Osteocyte (in vitro differentiated cells): ENCODE data around the gene TGFBR3. TPM values are rescaled to one million over a fixed set of nuclear protein-coding genes. Genes with fewer than 3 reads are reported as not detected.

Source experiments
- DNase-seq: peaks from one replicate; pipeline ENCODE4 v3.0.0; 2021; ENCODE audit warnings: mixed read lengths; ENCODE audit not compliant: unreplicated experiment; ENCODE audit errors: extremely low spot score
- H3K27ac Mint-ChIP-seq: one replicate; pipeline ENCODE4 v1.8.0; 2021; ENCODE audit warnings: mild to moderate bottlenecking, mixed read lengths; ENCODE audit not compliant: unreplicated experiment
- H3K27me3 Mint-ChIP-seq: one replicate; pipeline ENCODE4 v1.8.0; 2021; ENCODE audit warnings: mixed read lengths; ENCODE audit not compliant: unreplicated experiment
- H3K36me3 Mint-ChIP-seq: one replicate; pipeline ENCODE4 v1.8.0; 2021; ENCODE audit warnings: mixed read lengths; ENCODE audit not compliant: unreplicated experiment
- H3K4me1 Mint-ChIP-seq: one replicate; pipeline ENCODE4 v1.8.0; 2021; ENCODE audit warnings: mixed read lengths; ENCODE audit not compliant: unreplicated experiment
- H3K4me3 Mint-ChIP-seq: one replicate; pipeline ENCODE4 v1.8.0; 2021; ENCODE audit warnings: mild to moderate bottlenecking, moderate library complexity, mixed read lengths; ENCODE audit not compliant: unreplicated experiment
- H3K9me3 Mint-ChIP-seq: one replicate; pipeline ENCODE4 v1.8.0; 2021; ENCODE audit warnings: mixed read lengths; ENCODE audit not compliant: unreplicated experiment
- total RNA-seq: library from RNA; stranded (reverse); gene quantifications from 2 replicates; pipeline ENCODE4 v1.2.1, GENCODE V29; 2021
- TF ChIP-seq, protein P1 (sequence below): fragments of 200-600 bp; sonication (generic); IDR thresholded peaks from 2 replicates; pipeline ENCODE4 v1.5.0; 2021; ENCODE audit warnings: antibody characterized with exemption, mild to moderate bottlenecking, moderate library complexity

The TGFBR3 gene
- total RNA-seq, 1 donor from 2014 or later, result 14.1 TPM

DNA sequence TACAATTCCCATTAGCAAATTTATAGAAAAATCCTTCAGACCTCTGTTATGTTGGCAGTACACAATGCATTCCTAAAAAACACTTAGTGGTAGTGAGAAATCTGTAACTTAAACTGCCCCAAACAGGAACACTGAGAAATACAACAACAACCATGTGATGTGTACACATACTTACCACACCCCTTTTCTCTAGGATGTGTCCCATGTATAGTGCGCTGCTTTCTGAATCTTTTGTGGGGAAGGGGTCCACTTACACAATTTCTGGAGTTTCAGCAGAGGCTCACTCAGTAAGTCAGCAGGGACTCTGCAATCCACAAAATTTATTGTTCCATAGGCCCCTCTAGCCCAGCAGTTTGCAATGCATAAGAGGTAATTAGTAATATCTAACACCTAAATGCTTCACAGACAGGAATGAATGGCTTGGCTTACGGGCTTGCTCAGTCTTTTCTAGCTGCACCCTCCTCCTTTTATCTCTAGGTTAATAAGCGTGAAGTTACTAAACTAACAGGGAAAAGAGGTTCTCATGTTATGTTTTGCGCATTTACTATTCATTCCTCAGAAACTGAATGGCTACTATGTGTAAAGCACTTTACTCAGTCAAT, 115.2 kb downstream of the TGFBR3 start:
- H3K36me3 Mint-ChIP-seq, result peaks cover 9% of the 10 kb centered on the region
- H3K27me3 Mint-ChIP-seq, result no peaks in the 10 kb centered on the region
- H3K27ac Mint-ChIP-seq, result no peak overlapping the region
- peaks cover 24% of the 10 kb centered on the region for H3K4me1 Mint-ChIP-seq
- TF ChIP-seq, protein P1, sequence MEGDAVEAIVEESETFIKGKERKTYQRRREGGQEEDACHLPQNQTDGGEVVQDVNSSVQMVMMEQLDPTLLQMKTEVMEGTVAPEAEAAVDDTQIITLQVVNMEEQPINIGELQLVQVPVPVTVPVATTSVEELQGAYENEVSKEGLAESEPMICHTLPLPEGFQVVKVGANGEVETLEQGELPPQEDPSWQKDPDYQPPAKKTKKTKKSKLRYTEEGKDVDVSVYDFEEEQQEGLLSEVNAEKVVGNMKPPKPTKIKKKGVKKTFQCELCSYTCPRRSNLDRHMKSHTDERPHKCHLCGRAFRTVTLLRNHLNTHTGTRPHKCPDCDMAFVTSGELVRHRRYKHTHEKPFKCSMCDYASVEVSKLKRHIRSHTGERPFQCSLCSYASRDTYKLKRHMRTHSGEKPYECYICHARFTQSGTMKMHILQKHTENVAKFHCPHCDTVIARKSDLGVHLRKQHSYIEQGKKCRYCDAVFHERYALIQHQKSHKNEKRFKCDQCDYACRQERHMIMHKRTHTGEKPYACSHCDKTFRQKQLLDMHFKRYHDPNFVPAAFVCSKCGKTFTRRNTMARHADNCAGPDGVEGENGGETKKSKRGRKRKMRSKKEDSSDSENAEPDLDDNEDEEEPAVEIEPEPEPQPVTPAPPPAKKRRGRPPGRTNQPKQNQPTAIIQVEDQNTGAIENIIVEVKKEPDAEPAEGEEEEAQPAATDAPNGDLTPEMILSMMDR, result no peak
- no peak for DNase-seq
- no peaks in the 10 kb centered on the region for H3K9me3 Mint-ChIP-seq
- no peak overlapping the region for H3K4me3 Mint-ChIP-seq

DNA sequence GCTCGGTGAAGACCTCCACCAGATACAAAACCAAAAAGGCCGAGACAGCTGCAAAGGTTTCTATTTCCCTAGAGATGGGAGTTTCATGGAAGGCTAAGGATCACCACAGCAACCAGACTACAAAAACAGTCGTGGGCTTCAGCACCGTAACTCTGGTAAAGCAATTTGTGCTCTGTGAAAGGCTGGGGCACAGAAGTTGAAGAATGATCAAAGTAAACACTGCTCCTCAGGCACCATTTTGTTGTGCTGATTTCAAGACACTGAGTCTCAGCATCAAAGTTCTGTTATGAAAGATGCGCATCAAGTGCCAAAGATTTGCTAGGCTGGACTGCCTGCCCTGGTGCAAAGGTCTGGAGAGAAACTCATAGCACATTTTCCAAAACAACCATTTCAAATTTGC, 116.2 kb downstream of the TGFBR3 start:
- H3K4me1 Mint-ChIP-seq, result peaks cover 21% of the 10 kb centered on the region
- DNase-seq, result no peak
- TF ChIP-seq, protein P1, result no peak
- peak overlapping the region; percentile 39 for H3K27ac Mint-ChIP-seq
- no peaks in the 10 kb centered on the region for H3K9me3 Mint-ChIP-seq
- H3K4me3 Mint-ChIP-seq, result no peak overlapping the region
- H3K36me3 Mint-ChIP-seq, result peaks cover 4% of the 10 kb centered on the region
- no peaks in the 10 kb centered on the region for H3K27me3 Mint-ChIP-seq

DNA sequence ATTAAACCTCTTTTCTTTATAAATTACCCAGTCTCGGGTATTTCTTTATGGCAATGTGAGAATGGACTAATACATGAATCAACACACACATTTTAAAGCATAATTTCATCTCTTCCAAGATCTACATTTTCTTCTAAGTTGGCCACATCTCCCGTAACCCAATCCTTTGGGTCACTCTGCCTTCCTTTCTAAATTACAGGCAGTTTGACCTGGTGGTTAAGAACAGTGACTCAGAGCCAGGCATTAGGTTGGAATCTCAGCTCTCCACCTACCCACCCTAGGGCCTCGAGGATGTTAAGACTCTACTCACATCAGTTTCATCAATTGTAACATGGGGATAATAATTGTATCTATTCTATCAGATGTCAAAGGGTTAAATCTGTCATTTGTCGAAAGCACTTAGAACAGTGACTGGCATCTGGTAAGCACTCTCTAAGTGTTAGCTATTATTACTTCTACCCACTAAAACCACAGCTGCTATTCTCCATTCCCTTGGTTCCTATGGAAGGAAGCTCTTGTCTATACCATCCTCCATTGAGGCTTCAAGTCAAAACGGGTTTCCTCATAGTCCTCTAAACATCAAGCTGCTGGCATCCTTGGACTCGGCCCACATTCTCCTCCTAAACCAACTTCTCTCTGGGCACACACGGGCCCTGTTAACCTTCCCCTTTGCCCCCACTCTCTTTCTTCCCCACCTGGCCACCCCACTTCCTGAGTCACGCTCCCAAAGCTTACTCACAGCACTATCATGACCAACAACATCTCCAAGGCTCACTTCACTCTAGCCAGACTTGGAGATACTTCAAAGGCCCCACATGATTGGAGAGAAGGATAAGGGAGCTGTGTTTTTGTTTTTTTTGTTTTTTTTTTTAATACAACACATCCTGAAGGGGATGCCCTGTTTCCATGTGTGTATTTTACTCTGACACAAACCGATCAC, 116.9 kb downstream of the TGFBR3 start:
- H3K27me3 Mint-ChIP-seq, result no peaks in the 10 kb centered on the region
- DNase-seq, result no peak
- TF ChIP-seq, protein P1, result no peak
- no peak overlapping the region for H3K4me3 Mint-ChIP-seq
- H3K9me3 Mint-ChIP-seq, result no peaks in the 10 kb centered on the region
- peaks cover 21% of the 10 kb centered on the region for H3K4me1 Mint-ChIP-seq
- H3K36me3 Mint-ChIP-seq, result peaks cover 6% of the 10 kb centered on the region
- H3K27ac Mint-ChIP-seq, result peak overlapping the region; percentile 70

DNA sequence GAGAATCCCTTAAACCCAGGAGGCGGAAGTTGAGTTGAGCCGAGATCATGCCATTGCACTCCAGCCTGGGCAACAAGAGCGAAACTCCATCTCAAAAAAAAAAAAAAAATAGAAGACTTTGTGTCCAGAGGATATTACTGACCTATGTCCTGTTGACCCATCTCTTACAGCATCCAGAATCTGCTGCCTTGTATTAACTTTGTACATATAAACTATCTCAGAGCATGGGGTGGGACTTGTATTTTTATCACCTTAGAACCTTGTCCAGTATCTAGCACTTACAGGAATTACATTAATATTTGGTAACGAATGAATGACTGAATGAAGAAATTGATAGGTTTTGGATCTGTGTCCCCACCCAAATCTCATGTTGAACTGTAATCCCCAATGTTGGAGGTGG, 117.8 kb downstream of the TGFBR3 start:
- peaks cover 18% of the 10 kb centered on the region for H3K4me1 Mint-ChIP-seq
- TF ChIP-seq, protein P1, result no peak
- no peaks in the 10 kb centered on the region for H3K27me3 Mint-ChIP-seq
- H3K36me3 Mint-ChIP-seq, result peaks cover 7% of the 10 kb centered on the region
- no peak for DNase-seq
- H3K4me3 Mint-ChIP-seq, result no peak overlapping the region
- no peaks in the 10 kb centered on the region for H3K9me3 Mint-ChIP-seq
- no peak overlapping the region for H3K27ac Mint-ChIP-seq

DNA sequence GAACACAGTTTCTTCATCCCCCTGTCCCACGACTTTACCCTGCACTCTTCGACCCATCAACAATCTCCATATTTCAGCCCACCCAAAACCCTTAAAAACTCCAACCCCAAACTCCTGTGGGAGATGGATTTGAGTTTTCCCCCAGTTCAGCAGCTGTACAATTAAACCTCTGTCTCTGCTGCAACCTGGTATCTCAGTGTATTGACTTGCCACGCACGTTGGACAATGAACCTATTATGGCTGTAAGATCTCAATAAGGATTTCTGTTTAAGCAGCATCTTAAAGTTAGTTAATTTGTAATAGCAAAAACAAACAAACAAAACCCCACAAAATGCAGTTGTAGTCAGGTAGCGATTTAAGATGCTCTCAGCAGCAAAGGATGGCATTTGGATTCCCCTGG, 119.1 kb downstream of the TGFBR3 start:
- no peaks in the 10 kb centered on the region for H3K9me3 Mint-ChIP-seq
- TF ChIP-seq, protein P1, result no peak
- peaks cover 11% of the 10 kb centered on the region for H3K36me3 Mint-ChIP-seq
- DNase-seq, result no peak
- no peak overlapping the region for H3K27ac Mint-ChIP-seq
- H3K4me1 Mint-ChIP-seq, result peaks cover 18% of the 10 kb centered on the region
- no peaks in the 10 kb centered on the region for H3K27me3 Mint-ChIP-seq
- H3K4me3 Mint-ChIP-seq, result no peak overlapping the region
